ENCODE measurements around the gene FASN. TPM values are rescaled to one million over a fixed set of nuclear protein-coding genes. Genes with fewer than 3 reads are reported as not detected.

Gene FASN
- polyA plus RNA-seq, 1 donor from 2014 or later: 26.4 TPM

DNA sequence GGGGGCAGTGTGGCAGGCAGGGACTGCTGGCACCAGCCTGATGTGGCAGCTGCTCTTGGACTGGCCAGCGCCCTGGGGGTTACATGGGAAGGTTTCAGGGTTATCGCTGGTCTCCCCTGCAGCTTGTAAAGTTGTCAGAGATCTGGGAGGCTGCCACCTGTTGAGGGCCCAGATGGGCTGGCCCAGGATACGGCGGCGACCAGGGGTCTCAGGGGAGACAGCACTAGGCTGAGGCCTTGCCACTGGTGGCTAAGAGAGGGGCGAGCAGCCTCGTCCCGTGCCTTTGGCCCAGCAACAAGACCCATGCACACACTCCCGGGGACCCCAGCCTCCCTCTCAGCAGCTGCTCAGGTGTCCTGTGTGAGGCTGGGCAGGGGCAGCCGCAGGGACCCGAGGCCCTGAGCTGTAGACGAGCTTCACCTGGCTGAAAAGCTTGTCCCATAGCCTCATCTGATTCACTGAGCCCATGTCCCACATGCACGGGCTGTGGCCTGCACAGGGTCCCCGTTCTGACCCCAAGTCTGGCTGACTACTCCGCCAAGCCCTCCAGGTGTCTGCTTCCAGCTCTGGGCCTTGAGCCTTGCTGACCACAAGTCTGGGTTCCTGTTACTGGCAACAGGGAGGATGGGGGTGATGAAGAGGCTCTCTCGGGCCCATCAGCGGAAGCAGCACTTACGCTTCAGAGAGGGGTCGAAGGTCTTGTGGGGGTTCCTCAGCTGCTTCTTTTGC lies 38.6 kb downstream of the FASN start:
- Histone ChIP-seq H3K9ac (ENCODE audit: low read length) (no peak overlapping the region), H3K4me3 (ENCODE audit: low read length) (no peak overlapping the region), H3F3A (ENCODE audit: insufficient read depth, low read length, poor library complexity, severe bottlenecking) (no peaks in the 10 kb centered on the region), H3K27ac (ENCODE audit: low read length) (no peak overlapping the region), H3K9me3 (ENCODE audit: low read length) (no peaks in the 10 kb centered on the region), H3K79me2 (replicated peaks; ENCODE audit: insufficient read depth, low read length) (no peaks in the 10 kb centered on the region), H3K9me2 (ENCODE audit: insufficient read depth, low read length) (no peaks in the 10 kb centered on the region), H3K4me2 (ENCODE audit: low read length) (no peak overlapping the region), H4K20me1 (ENCODE audit: insufficient read depth) (no peaks in the 10 kb centered on the region), H2AFZ (ENCODE audit: low read depth, low read length) (no peak overlapping the region), H3K27me3 (ENCODE audit: insufficient read depth, low read depth, low read length) (no peaks in the 10 kb centered on the region), H3K36me3 (ENCODE audit: insufficient read depth, low read length) (no peaks in the 10 kb centered on the region)
- TF ChIP-seq SMC3 (conservative IDR thresholded peaks at IDR 0.05; ENCODE audit: poor library complexity) (no peak), EP300 (conservative IDR thresholded peaks at IDR 0.05; ENCODE audit: poor library complexity, severe bottlenecking) (no peak), TAF1 (IDR thresholded peaks at IDR 0.05; ENCODE audit: low read depth) (no peak), RAD21 (conservative IDR thresholded peaks at IDR 0.05) (no peak), REST (IDR thresholded peaks at IDR 0.05; ENCODE audit: borderline replicate concordance) (no peak), POLR2AphosphoS5 (IDR thresholded peaks at IDR 0.05) (no peak), MXI1 (conservative IDR thresholded peaks at IDR 0.05; ENCODE audit: poor library complexity, severe bottlenecking) (no peak), EZH2 (IDR thresholded peaks at IDR 0.05; ENCODE audit: borderline replicate concordance, insufficient read depth, low read length, poor library complexity, severe bottlenecking) (no peak)
- TF ChIP-seq, protein P1, sequence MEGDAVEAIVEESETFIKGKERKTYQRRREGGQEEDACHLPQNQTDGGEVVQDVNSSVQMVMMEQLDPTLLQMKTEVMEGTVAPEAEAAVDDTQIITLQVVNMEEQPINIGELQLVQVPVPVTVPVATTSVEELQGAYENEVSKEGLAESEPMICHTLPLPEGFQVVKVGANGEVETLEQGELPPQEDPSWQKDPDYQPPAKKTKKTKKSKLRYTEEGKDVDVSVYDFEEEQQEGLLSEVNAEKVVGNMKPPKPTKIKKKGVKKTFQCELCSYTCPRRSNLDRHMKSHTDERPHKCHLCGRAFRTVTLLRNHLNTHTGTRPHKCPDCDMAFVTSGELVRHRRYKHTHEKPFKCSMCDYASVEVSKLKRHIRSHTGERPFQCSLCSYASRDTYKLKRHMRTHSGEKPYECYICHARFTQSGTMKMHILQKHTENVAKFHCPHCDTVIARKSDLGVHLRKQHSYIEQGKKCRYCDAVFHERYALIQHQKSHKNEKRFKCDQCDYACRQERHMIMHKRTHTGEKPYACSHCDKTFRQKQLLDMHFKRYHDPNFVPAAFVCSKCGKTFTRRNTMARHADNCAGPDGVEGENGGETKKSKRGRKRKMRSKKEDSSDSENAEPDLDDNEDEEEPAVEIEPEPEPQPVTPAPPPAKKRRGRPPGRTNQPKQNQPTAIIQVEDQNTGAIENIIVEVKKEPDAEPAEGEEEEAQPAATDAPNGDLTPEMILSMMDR (IDR thresholded peaks at IDR 0.05; ENCODE audit: poor library complexity, severe bottlenecking): no peak

GRCh38 chr17:82058855-82059249 lies 39.2 kb downstream of the FASN start:
- Histone ChIP-seq H3K9ac (ENCODE audit: low read length) (no peak overlapping the region), H3K4me2 (ENCODE audit: low read length) (no peak overlapping the region), H3K79me2 (replicated peaks; ENCODE audit: insufficient read depth, low read length) (no peaks in the 10 kb centered on the region), H4K20me1 (ENCODE audit: insufficient read depth) (no peaks in the 10 kb centered on the region), H2AFZ (ENCODE audit: low read depth, low read length) (no peak overlapping the region), H3F3A (ENCODE audit: insufficient read depth, low read length, poor library complexity, severe bottlenecking) (no peaks in the 10 kb centered on the region), H3K4me3 (ENCODE audit: low read length) (no peak overlapping the region), H3K27me3 (ENCODE audit: insufficient read depth, low read depth, low read length) (no peaks in the 10 kb centered on the region), H3K27ac (ENCODE audit: low read length) (no peak overlapping the region), H3K36me3 (ENCODE audit: insufficient read depth, low read length) (no peaks in the 10 kb centered on the region), H3K9me2 (ENCODE audit: insufficient read depth, low read length) (no peaks in the 10 kb centered on the region), H3K9me3 (ENCODE audit: low read length) (no peaks in the 10 kb centered on the region)
- TF ChIP-seq SMC3 (conservative IDR thresholded peaks at IDR 0.05; ENCODE audit: poor library complexity): no peak
